ENCODE data around the gene COPS3. TPM values are rescaled to one million over a fixed set of nuclear protein-coding genes. Genes with fewer than 3 reads are reported as not detected.

COPS3 gene
- total and polyA plus RNA-seq, 9 of the 15 experiments (the other 6 are each of a cell fraction or from before 2014, with no cell fraction given), result 92.4 to 295 (median 167) TPM

GRCh38 chr17:17237026-17237799 is 43.8 kb downstream of the COPS3 start, which contains the start of gene FLCN (continued):
- TF ChIP-seq PRDM10 (IDR thresholded peaks at IDR 0.05; ENCODE audit: partially characterized antibody) (peak; percentile 100), RCOR1 (IDR thresholded peaks at IDR 0.05; ENCODE audit: borderline replicate concordance in 1 of 2, low read depth in 2 of 2, low read length in 2 of 2) (0 out of 4 replicates have a peak, but pooled peaks of 1 of the 2 experiments have one; percentile 5), ZBTB49 (CRISPR knock-in tag; IDR thresholded peaks at IDR 0.05; ENCODE audit: borderline replicate concordance) (no peak), FOXM1 (IDR thresholded peaks at IDR 0.05; ENCODE audit: low read depth) (peak; percentile 97), FOXM1 (CRISPR knock-in tag; IDR thresholded peaks at IDR 0.05; ENCODE audit: low read depth) (no peak), ZNF224 (CRISPR knock-in tag; IDR thresholded peaks at IDR 0.05) (no peak), EGR1 (conservative IDR thresholded peaks at IDR 0.05) (peak; percentile 43), ZNF282 (CRISPR knock-in tag; IDR thresholded peaks at IDR 0.05) (no peak), ZNF431 (CRISPR knock-in tag; IDR thresholded peaks at IDR 0.05) (no peak), ERF (CRISPR knock-in tag; IDR thresholded peaks at IDR 0.05) (0 out of 2 replicates have a peak, but pooled peaks have one; percentile 20), HNRNPL (IDR thresholded peaks at IDR 0.05; ENCODE audit: low read depth, low read length) (no peak), RBM34 (IDR thresholded peaks at IDR 0.05; ENCODE audit: borderline replicate concordance, insufficient read depth, low read length) (no peak), PHF8 (IDR thresholded peaks at IDR 0.05; ENCODE audit: borderline replicate concordance, low read length) (peak; percentile 66; the same call in 1 of the 2 replicates), HDAC1 (IDR thresholded peaks at IDR 0.05) (peak in 1 of 2 experiments; percentile 59; a peak in 2 of 4 replicates), NCOA2 (IDR thresholded peaks at IDR 0.05; ENCODE audit: partially characterized antibody in 2 of 2) (no peak), SIX5 (IDR thresholded peaks at IDR 0.05; ENCODE audit: borderline replicate concordance in 1 of 2, insufficient read depth in 1 of 2, low read depth in 1 of 2, low read length in 2 of 2) (peak in 1 of 2 experiments; percentile 31; a peak in 2 of 4 replicates), STAG1 (CRISPR knock-in tag; IDR thresholded peaks at IDR 0.05; ENCODE audit: borderline replicate concordance) (no peak), TAF1 (IDR thresholded peaks at IDR 0.05; ENCODE audit: control insufficient read depth, extremely low read depth, insufficient read depth, low read length, severe bottlenecking) (peak; percentile 70), CBFA2T3 (IDR thresholded peaks at IDR 0.05) (peak; percentile 30; the same call in 1 of the 2 replicates), SMAD4 (CRISPR knock-in tag; conservative IDR thresholded peaks at IDR 0.05) (peak; percentile 13; the same call in 1 of the 2 replicates), POLR2AphosphoS5 (IDR thresholded peaks at IDR 0.05; ENCODE audit: control insufficient read depth, insufficient read depth, low read depth, low read length) (peak; percentile 50; the same call in 1 of the 2 replicates), CBFB (CRISPR knock-in tag; IDR thresholded peaks at IDR 0.05) (peak; percentile 94)

Data from K562 (cell line).